Kidney epithelial cell (primary cell): ENCODE results near the gene RAP2B. TPM values are rescaled to one million over a fixed set of nuclear protein-coding genes. Genes with fewer than 3 reads are reported as not detected.
A peak's percentile ranks its signal among the peaks of the same experiment; 100 is the strongest.

ENCODE experiments used
- DNase-seq: peaks from one replicate; pipeline ENCODE4 v3.0.0-alpha.2; 2010; ENCODE audit warnings: low read depth
- H3K27me3 ChIP-seq: 2 replicates; pipeline ENCODE4 v1.6.0; 2011; ENCODE audit warnings: low read length; ENCODE audit not compliant: control insufficient read depth, insufficient read depth
- H3K36me3 ChIP-seq: 2 replicates; pipeline ENCODE4 v1.5.1; 2011; ENCODE audit warnings: low read length; ENCODE audit not compliant: control insufficient read depth, insufficient read depth
- H3K4me3 ChIP-seq: 2 replicates; pipeline ENCODE4 v1.5.1; 2011; ENCODE audit warnings: low read depth, mild to moderate bottlenecking, control low read depth, low read length
- total RNA-seq: library from RNA; depleted of rRNA; stranded (reverse); fragments of >200 nt; gene quantifications from 2 replicates; pipeline ENCODE4 v1.2.3, GENCODE V29; 2015
- TF ChIP-seq, protein P1 (sequence below): IDR thresholded peaks from 2 replicates; pipeline ENCODE4 v1.5.1; 2011; ENCODE audit warnings: mild to moderate bottlenecking, moderate library complexity, low read length, control low read depth, inconsistent platforms; ENCODE audit not compliant: insufficient read depth, poor library complexity, severe bottlenecking

RAP2B gene
- total RNA-seq, 1 donor from 2014 or later: 43.6 TPM

DNA sequence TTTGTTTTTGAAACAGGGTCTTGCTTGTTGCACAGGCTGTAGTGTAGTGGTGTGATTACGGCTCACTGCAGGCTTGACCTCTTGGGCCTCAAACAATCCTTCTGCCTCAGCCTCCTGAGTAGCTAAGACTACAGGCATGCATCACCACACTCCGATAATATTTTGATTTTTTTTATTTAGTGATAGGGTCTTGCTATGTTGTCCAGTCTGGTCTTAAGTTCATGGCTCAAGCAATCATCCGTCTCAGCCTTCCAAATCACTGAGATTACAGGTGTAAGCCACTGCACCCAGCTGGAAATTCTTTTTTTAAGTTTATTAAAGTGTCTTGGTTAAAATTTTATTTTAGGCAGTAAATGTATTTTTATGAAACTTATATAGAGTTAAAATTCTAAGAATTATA, 32.2 kb upstream of the RAP2B start:
- Histone ChIP-seq H3K4me3 (no peak overlapping the region), H3K36me3 (no peaks in the 10 kb centered on the region), H3K27me3 (no peaks in the 10 kb centered on the region)
- no peak for DNase-seq
- TF ChIP-seq, protein P1, sequence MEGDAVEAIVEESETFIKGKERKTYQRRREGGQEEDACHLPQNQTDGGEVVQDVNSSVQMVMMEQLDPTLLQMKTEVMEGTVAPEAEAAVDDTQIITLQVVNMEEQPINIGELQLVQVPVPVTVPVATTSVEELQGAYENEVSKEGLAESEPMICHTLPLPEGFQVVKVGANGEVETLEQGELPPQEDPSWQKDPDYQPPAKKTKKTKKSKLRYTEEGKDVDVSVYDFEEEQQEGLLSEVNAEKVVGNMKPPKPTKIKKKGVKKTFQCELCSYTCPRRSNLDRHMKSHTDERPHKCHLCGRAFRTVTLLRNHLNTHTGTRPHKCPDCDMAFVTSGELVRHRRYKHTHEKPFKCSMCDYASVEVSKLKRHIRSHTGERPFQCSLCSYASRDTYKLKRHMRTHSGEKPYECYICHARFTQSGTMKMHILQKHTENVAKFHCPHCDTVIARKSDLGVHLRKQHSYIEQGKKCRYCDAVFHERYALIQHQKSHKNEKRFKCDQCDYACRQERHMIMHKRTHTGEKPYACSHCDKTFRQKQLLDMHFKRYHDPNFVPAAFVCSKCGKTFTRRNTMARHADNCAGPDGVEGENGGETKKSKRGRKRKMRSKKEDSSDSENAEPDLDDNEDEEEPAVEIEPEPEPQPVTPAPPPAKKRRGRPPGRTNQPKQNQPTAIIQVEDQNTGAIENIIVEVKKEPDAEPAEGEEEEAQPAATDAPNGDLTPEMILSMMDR: no peak

DNA sequence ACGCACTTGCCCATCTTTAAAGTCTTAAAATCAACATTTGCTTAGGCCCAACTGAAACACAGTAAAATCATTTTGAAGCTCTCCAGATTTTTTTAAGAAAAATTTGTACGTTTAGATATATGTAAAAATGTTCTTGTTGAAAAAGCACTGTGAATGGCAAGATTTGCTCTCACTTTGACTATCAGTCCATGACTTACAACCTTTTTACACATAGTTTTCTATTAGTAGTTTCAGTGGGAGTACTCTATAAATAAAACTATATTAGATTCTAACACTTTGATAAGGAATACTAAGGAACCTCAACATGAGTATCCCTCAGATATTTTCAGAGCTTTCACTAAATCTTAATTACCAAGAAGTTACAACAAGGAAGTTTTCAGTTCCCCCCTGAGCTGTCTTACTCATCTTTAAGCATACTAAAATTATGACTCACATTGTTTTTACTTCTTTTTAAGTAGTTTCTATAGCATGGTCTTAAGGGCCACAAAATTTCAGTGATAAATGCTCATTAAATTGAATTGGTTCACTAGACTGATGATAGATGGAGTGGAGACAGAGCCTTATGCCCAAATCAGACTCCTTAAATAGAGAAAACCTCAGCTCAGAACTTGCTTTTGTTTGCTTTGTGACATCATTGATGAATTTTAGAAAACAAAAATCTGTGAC, 31.6 kb upstream of the RAP2B start:
- no peaks in the 10 kb centered on the region for H3K36me3 ChIP-seq
- no peaks in the 10 kb centered on the region for H3K27me3 ChIP-seq
- DNase-seq: peak; percentile 71
- H3K4me3 ChIP-seq: no peak overlapping the region
- TF ChIP-seq, protein P1: no peak

DNA sequence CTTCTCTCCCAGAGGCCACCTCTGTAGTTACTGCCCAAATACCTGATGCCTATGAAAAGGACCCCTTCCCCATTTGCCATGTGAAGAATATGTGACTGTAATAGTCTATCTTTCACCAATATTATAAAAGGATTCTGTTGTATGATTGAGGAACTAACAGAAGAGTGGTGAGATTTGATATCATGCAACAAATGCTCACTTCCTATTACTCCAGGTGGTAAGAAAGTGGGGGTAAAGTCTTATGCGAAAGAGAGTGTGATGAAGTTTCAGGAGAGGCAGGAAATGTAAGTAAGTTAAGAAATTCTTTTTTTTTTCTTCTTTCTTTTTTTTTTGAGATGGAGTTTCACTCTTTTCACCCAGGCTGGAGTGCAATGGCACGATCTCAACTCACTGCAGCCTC, 24.4 kb upstream of the RAP2B start:
- Histone ChIP-seq H3K36me3 (no peaks in the 10 kb centered on the region), H3K27me3 (no peaks in the 10 kb centered on the region), H3K4me3 (no peak overlapping the region)
- TF ChIP-seq, protein P1: no peak
- DNase-seq: no peak

DNA sequence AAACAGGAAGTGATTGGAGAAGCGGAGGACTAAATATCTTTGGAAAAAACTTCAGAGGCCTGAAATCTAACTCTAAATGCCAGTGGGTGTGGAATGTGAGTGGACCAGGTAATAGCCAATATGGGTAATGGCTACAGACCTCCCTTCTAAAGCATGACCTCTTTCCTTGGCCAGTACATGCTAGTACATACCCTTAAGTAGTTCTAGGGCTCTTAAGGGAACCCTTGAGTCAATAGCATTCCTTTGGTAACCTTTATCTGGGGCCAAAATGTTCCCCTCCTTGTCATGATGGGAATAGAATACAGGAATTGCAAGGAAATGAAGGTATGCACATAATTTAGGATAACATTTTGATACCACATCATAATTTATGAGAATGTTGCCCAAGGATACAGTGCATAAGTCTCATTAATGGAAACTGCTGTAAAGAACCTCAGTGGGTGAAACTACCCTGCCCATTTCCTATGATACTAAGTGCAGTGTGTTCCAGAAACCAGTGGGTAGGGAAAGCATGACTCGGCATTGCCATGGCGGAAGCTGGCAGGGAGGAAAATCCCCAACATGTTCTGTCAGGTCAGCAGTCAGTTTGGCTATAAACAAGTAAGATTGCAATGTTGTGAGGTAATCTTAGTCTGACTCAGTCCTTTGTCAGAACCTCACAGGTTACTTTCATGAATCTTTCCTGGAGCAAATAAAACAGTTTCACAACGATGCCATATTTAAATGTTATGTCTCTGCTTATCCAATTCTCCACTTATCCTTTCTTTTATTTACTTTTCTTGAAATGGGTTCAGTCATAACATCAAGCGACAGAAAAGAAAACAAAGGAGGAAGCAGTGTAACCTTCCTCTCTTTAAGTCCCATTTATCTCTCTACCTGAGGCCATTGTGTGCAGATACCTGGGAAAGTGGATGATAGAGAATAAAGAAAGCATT, 23.5 kb upstream of the RAP2B start:
- Histone ChIP-seq H3K4me3 (no peak overlapping the region), H3K27me3 (no peaks in the 10 kb centered on the region), H3K36me3 (no peaks in the 10 kb centered on the region)
- TF ChIP-seq, protein P1: no peak
- peak; percentile 98 for DNase-seq

DNA sequence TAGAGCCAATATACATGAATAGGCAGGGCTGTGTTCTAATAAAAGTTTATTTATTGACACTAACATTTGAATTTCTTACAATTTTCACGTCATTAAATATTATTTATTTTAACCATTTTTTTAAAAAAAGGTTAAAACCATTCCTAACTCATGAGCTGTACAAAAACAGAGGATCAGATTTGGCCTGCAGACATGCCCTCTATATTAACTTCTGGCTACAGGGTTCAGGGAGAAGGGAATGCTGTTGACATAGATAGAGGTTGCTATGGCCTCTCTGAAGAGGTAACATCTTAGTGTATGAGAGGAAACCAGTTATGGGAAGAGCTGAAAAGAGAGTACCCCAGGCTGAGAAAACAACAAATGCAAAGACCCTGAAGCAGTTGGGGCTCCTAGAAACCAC, 19.1 kb upstream of the RAP2B start:
- TF ChIP-seq, protein P1: no peak
- H3K4me3 ChIP-seq: no peak overlapping the region
- H3K27me3 ChIP-seq: no peaks in the 10 kb centered on the region
- DNase-seq: no peak
- no peaks in the 10 kb centered on the region for H3K36me3 ChIP-seq
